Fibroblast of peridontal ligament (primary cell): ENCODE data around the gene NRK.
"Not testable (repeated sequence)": the region's sequence is repeated elsewhere in the genome, so short reads cannot be mapped to it uniquely, and the experiment has no call there.

Experiments used
- DNase-seq: peaks from one replicate; pipeline ENCODE4 v3.0.0-alpha.2; 2010; ENCODE audit errors: extremely low read depth

NRK gene

DNA sequence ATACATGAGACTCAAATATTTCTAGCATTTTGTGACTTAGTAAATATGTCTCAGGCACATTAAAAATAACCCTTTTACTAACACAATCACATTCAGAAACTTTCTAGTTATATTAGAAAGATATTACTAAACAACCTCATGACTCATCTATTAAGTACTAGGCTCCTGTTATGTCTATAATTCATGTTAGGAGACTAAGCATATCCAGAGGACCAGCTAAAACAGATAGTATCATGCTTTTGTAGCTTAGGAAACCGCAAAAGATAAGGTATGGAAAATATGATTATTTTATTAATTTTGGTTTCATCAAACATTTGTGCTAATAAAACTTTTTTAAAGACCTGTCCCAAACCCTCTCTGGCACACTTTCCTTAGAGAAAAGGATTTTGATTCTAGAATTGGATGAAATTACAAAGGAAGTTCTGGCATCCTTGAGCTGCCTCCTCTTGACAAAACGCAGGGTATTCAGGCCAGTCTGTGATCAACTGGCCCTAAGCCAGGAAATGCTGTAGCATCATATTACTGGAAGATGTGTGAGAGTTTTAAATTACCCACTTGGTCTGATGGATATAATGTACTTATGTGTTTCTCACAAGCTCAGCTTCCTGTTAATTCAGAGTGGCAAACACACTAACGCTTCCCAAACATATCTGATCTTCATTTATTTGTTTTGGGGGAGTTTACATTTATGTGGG lies 60.4 kb downstream of the NRK start:
- DNase-seq: peak; percentile 2

GRCh38 chrX:105894721-105895120 lies 72.4 kb downstream of the NRK start:
- peak; percentile 18 for DNase-seq

- no peak for DNase-seq
Observed at GRCh38 chrX:105909576-105909975, 87.2 kb downstream of the NRK start.

GRCh38 chrX:105910563-105911105 lies 88.3 kb downstream of the NRK start:
- no peak for DNase-seq

DNA sequence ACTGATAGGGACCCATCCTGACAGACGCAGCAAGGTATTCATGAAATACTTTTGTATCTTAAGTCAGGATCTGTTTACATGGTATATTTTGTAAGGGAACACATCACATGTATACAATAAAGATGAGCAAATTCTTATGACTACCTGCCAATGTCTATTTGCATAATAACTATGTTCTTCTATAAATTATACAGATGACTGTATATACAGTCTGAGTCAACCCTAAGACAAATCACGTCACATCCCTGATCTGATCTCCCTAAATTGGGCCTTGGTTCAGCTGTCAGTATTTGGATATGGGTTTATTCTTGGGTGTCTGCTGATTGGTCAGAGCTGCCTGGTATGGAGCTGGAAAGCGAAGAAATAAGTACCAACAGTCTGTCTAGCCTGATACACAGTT lies 122.9 kb downstream of the NRK start:
- DNase-seq: no peak

DNA sequence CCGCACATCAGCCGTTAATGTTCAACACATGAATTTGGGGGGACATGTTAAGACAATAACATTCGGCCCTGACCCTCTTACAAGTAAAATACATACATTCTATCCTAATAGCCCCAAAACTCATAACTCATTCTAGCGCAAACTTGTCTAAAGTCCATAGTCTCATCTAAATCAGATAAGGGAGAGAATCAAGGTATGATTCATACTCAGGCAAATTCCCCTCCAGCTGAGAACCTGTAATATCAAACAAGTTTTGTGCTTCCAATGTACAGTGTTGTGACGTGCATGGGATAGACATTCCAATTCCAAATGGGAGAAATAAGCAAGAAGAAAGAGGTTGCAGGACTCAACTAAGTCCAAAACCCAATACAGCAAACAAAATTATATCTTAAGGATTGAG lies 147.1 kb downstream of the NRK start:
- DNase-seq: no peak

- DNase-seq: no peak
Observed at GRCh38 chrX:105972690-105973386, 150.5 kb downstream of the NRK start.

- DNase-seq: no peak
Observed at GRCh38 chrX:105973387-105973739, 151.0 kb downstream of the NRK start.

DNA sequence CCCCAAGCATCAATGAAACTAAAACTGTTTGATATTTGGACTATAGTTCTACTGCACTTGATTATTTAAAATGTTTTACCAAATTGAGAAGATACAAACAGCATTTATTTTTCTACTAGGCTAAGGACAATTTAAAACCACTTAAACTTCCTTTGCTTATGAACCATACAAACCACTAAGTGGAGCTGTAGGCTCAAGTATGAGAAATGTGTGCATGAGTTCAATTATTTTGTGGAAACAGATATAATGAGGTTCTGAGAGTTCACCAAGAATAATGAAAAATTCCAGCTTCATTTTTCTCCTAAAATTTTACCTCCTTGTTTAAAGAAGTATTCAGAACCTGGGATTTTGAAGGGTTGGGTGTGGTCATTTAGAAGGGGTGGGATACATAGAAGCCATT lies 153.0 kb downstream of the NRK start:
- DNase-seq: no peak

DNA sequence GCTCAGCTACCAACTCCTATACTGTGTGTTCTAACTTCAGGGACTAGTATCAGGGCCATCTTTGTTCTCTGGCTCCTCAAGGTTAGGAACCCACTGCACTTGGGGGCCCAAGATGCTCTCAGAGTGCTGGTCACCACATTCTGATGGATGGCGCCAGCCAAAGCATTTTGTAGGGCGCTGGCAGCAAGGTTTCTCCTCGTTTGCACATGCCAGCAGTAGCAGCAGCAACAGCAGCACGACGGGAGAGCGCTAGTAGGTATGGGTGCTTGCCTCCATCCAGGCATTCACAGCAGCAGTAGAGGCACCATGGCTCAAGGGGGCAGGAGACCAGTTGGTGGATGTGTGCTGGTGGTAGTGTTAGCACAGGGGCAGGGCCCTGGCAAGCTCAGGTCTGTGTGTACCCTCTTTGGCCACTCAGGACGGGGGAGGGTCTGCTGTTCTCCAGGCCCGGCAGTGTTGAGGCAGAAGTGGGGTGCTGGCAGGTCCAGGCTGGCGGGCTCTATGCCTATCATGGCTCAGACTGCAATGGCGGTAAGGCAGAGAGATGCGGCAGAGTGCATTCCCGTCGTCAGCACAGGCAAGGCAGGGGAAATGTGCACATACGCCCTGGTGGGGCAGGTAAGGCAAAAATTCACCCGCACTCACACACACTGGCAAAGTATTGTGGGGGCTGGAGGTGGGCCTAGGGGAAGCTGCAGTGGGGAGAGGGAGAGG lies 159.6 kb downstream of the NRK start:
- DNase-seq: no peak

DNA sequence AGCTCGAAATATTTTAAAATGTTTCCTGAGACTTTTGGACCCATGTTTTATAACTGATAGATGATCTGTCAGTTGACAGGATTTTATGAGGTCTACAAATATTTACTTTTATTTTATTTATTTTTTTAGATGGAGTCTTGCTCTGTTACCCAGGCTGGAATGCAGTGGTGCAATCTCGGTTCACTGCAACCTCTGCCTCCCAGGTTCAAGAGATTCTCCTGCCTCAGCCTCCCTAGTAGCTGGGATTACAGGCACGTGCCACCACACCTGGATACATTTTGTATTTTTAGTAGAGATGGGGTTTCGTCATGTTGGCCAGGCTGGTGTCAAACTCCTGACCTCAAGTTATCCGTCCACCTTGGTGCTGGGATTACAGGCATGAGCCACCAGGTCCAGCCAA lies 166.1 kb downstream of the NRK start:
- DNase-seq: not testable (repeated sequence)

DNA sequence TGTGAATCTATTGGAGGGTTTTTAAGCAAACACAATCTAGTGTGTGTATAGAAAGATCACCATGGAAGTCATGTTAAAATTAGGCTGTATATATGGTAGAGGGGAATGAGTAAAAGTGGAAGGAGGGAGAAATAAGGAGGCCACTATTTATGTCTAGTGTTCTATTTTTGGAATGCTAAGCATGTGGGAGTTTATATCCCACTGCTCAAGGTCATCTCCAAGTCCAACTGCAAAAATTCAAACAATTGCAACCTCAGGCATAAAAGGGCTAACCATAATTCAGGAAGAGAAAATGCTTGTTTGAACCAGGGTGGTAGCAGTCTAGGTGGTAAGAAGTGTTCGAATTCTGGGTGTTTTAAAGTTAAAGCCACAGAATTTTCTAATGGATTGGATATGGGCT lies 177.0 kb downstream of the NRK start:
- no peak for DNase-seq

DNA sequence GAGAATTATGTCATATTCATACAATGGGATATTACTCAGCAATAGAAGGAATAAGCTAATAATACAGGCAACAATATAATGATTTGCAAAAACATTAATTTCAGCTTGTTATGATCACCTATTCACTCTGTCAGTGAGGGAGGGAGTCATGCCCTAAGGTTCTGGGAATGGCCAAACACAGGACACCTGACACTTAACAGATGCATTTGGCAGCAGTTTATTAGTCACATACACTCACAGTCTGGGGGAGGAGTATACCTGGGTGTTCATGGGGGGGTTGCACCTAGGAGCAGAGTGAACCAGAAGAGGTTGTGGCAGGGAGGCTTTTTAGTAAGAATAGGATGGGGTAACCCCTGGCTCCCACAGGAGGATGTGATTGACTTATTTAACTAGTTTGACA lies 177.9 kb downstream of the NRK start:
- DNase-seq: no peak

- DNase-seq: not testable (repeated sequence)
Observed at GRCh38 chrX:106000609-106001008, 178.3 kb downstream of the NRK start.

DNA sequence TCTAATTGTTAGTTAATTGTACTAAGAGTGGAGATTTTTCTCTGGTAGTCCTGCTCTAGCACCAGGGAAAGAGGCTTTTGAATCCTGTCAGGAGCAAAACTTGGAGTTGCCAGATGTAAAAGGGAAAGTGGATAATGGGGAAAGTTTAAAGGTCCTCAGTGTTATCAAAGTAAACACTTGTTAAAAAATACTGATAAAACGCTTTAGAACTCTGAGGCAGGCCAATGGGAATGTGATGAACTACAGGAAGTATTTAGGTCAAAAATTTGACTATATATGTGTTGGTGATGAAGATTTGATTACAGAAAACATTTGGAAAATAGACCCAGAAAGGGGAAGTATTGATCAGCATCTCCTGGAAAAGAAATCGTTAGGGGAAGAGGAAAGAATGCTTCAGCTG lies 183.3 kb downstream of the NRK start:
- DNase-seq: no peak

- no peak for DNase-seq
Observed at GRCh38 chrX:106007815-106008214, 185.5 kb downstream of the NRK start.
